ENCODE data around the gene SYT8.
"Not testable (repeated sequence)": the region's sequence is repeated elsewhere in the genome, so short reads cannot be mapped to it uniquely, and the experiment has no call there.

SYT8 gene

GRCh38 chr11:1834779-1835670 lies at the start of gene SYT8:
SYT8 (plus strand) TSS chr11:1834990; CDS start chr11:1835106, 116 bp downstream.
- no peak for DNase-seq (ENCODE audit: low spot score)

GRCh38 chr11:1785749-1786413 lies 48.9 kb upstream of the SYT8 start:
- DNase-seq (ENCODE audit: low spot score), result no peak

GRCh38 chr11:1786466-1786865 lies 48.3 kb upstream of the SYT8 start:
- DNase-seq (ENCODE audit: low spot score), result no peak

GRCh38 chr11:1791912-1792311 lies 42.9 kb upstream of the SYT8 start:
- DNase-seq (ENCODE audit: low spot score), result no peak

- DNase-seq (ENCODE audit: low spot score), result no peak
These were observed 42.3 kb upstream of the SYT8 start for GRCh38 chr11:1792461-1792860.

GRCh38 chr11:1793081-1793480 lies 41.7 kb upstream of the SYT8 start:
- DNase-seq (ENCODE audit: low spot score), result no peak

GRCh38 chr11:1796413-1797011 lies 38.3 kb upstream of the SYT8 start:
- no peak for DNase-seq (ENCODE audit: low spot score)

- no peak for DNase-seq (ENCODE audit: low spot score)
These were observed 37.2 kb upstream of the SYT8 start for GRCh38 chr11:1797391-1798125.

- DNase-seq (ENCODE audit: low spot score), result no peak
These were observed 31.5 kb upstream of the SYT8 start for GRCh38 chr11:1803246-1803645.

GRCh38 chr11:1803835-1804519 lies 30.8 kb upstream of the SYT8 start:
- not testable (repeated sequence) for DNase-seq (ENCODE audit: low spot score)

GRCh38 chr11:1805525-1805924 lies 29.3 kb upstream of the SYT8 start:
- DNase-seq (ENCODE audit: low spot score), result no peak

- DNase-seq (ENCODE audit: low spot score), result no peak
These were observed 27.4 kb upstream of the SYT8 start for GRCh38 chr11:1807264-1807995.

- DNase-seq (ENCODE audit: low spot score), result no peak
These were observed 24.0 kb upstream of the SYT8 start for GRCh38 chr11:1810761-1811160.

GRCh38 chr11:1812274-1812673 lies 22.5 kb upstream of the SYT8 start:
- no peak for DNase-seq (ENCODE audit: low spot score)

- no peak for DNase-seq (ENCODE audit: low spot score)
These were observed 22.0 kb upstream of the SYT8 start for GRCh38 chr11:1812801-1813200.

GRCh38 chr11:1813356-1813755 lies 21.4 kb upstream of the SYT8 start:
- not testable (repeated sequence) for DNase-seq (ENCODE audit: low spot score)

GRCh38 chr11:1814691-1815090 lies 20.1 kb upstream of the SYT8 start:
- no peak for DNase-seq (ENCODE audit: low spot score)

GRCh38 chr11:1815311-1815710 lies 19.5 kb upstream of the SYT8 start:
- no peak for DNase-seq (ENCODE audit: low spot score)

GRCh38 chr11:1815751-1816150 lies 19.0 kb upstream of the SYT8 start:
- DNase-seq (ENCODE audit: low spot score), result no peak

- DNase-seq (ENCODE audit: low spot score), result no peak
These were observed 17.8 kb upstream of the SYT8 start for GRCh38 chr11:1817000-1817399.

GRCh38 chr11:1817511-1817910 lies 17.3 kb upstream of the SYT8 start:
- DNase-seq (ENCODE audit: low spot score), result no peak

Measured in left forelimb (tissue), 1 donor.